Jurkat, Clone E6-1 (cell line): ENCODE results near the gene CELSR1.
A peak's percentile ranks its signal among the peaks of the same experiment; 100 is the strongest.

ENCODE experiments used
- DNase-seq: peaks from one replicate; pipeline ENCODE4 v3.0.0-alpha.2; 2011; ENCODE audit warnings: low read depth, low spot score
- H3K4me3 ChIP-seq: 2 replicates; pipeline ENCODE4 v1.5.1; 2011; ENCODE audit warnings: mild to moderate bottlenecking, low read length, control low read depth, moderate library complexity

CELSR1 gene

DNA sequence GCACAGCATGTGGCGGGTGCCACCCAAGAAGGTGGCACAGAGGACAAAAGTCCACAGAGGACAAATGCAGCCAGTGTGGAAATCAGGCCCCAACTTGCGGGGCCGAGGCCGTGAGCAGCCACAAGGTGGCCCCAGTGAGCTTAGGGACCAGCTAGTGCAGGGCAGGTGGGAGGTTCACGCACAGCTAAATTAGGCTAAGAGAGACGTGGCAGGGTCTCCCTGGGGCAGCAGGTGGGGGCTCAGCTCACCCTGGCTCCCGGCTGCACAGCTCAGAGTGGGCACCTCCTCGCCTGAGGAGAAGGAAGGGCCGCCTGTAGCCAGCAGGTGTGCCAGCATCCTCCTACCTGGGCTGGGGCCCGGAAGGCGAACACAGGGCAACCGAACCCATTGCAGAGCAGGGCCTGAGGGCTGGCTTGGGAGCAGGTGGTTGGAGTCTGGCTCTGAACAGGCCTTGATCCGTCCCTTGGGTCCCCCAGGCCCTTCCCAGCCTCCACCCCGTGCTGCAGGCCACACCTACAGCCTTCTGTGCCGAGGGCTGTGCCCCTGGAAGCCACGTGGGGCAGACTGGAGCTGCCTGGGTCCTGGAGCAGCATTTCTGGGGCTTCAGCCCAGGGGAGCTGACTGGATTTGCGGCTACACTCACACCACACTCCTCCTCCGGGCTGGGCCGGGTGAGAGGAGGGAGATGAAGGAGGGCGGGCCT, 26.1 kb upstream of the CELSR1 start:
- peak overlapping the region; percentile 26 for H3K4me3 ChIP-seq
- DNase-seq, result peak; percentile 72

DNA sequence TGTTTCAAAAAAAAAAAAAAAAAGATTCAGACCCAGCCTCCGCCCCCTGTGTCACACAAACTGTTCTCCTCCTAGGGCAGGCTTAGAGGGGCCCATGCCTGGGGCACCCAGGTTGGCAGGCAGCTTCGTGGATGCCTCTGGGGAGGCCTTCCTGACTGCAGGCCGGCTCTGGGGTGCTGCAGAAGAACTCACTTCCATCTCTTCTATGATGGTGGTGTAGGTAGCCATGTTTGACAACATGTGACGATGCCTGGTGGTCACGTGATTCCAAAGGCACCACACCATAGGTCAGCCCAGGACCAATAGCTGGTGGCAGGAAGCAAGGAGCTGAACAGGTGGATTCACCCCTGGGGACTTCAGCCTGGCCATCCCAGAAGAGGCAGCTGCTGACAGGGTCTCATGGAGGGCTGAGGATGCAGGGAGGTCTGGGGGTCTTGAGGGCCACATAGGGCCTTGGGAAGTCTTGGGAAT, 24.1 kb upstream of the CELSR1 start:
- H3K4me3 ChIP-seq, result peak overlapping the region; percentile 54
- peak; percentile 93 for DNase-seq

DNA sequence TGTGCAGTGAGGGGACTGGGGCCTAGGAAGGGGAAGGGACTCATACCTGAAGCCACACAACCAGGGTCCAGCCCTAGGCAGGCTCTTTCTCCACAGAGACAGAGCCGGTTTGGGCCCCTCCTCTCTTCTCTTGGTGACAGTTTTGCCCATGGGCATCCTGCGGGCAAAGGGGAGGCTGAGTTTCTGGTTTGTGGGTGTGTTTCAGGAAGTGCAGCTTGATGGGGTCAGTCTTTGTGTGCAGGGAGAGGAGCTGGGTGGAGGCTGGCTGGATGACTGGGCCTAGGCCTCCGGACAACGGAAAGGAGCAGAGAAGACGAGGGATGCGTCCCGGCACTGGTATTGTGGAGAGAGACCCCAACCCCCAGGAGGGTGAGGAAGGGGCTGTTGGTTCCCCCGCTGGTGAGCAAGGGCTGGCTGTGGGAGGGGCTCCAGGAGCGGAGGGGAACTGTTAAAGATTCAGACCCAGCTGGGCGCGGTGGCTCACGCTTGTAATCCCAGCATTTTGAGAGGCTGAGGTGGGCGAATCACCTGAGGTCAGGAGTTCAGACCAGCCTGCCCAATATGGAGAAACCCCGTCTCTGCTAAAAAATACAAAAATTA, 23.4 kb upstream of the CELSR1 start:
- peak overlapping the region; percentile 54 for H3K4me3 ChIP-seq
- no peak for DNase-seq

DNA sequence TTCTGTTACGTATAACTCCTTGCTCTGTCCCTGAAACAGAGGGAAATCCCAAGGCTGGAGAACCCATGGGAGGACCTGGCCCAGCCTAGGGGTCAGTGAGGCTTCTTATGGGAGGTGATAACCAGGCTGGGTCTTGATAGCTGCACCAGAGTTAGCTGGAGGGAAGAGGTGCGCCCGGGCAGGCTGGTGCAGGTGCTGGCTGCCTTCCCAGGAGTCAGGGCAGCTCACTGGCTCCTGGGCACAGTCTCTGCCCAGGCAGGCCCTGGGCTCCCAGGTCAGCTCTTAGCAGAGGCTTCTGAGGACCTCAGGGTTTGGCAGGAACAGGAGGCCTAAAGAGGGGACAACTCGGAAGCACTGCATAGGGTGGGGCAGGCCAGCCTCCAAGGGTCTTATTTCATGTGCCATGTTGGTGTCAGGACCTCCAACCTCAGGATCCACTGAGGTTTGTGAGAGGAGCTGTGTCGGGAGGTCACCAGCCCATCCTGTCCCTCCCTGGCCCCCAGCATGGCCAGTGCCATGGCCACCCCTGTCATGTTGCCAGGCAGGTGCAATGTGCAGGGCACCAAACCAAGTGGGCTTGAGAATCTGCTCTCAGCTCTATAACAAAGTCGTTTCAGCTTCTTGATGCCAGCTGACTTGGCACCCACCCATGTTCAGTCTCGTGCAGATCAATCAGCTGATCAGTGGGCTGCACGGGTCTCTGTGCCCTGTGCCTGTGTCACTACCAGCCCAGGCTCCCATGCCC, 20.5 kb upstream of the CELSR1 start:
- DNase-seq, result no peak
- H3K4me3 ChIP-seq, result no peak overlapping the region

DNA sequence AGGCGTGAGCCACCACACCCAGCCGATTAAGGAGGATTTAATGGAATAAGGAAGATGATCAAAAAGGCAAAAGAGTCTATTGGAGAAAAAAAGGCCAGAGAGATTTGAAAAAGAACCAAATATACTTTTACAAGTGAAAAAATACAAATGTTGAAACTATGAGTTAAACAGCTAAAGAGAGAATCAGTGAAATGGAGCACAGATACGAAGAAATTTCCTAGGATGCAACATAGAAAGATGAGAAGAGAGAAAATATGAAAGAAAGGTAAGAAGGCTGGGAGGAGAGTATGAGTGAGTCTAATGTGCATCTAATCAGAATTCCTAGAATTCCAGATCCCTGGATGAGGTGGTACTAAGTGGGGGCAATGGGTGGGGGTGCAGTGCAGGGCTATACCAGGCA, 19.4 kb upstream of the CELSR1 start:
- no peak overlapping the region for H3K4me3 ChIP-seq
- no peak for DNase-seq

DNA sequence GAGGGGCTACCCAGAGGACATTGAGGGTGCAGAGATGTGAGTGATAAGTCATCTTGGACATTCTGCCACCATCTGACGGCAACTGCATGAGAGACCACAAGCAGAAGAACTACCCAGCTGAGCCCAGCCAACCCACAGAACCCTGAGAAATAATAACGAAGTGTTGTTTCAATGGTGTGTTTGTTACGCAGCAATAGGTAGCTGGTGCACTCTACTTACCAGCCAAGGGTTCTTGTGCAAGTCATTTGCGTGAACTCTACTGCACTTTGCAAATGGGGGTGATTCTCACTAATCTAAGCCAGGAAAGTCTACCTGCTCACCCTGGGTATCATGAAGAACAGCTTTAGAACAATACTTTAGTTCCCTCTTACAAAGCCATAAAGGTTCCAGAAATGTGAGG, 15.8 kb upstream of the CELSR1 start:
- no peak for DNase-seq
- no peak overlapping the region for H3K4me3 ChIP-seq

DNA sequence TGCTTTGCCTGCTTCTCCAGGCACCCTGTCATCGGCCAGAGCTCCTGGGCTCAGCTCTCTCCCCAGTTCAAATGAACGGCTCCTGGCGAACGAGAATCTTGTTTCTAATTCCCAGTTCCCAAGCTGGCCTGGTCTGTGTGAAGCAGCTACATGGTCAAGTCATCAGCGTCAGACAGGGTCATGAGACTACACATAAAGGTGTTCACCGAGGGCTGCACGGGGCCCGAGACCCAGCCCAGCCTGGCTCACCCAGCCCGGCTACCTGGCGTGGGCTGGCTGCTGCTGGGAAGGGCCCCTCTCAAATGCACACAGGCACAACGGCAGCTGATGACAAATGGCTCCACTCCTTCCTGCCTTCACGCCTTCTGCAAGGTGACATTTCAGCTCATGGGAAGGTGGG, 14.6 kb upstream of the CELSR1 start:
- H3K4me3 ChIP-seq, result no peak overlapping the region
- no peak for DNase-seq

DNA sequence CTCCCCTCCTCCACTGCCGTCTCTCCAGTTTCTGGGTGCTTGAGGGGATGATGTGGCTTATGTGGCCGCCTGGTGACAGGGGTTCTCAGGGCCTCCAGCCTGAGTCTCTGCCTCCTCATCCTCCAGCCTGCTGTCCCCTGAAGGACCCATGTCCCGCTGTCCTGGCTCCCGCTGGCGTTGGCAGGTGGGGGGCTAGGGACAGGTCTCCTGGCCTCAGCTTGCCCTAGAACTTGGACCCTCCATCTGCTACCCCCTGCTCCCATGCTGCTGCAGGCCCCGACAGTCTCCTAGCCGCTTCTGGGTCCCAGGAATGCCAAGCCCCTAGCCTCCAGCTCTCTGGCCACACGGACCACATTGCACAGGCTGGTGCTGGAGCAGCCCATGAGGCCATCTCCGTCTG, 13.9 kb upstream of the CELSR1 start:
- DNase-seq, result no peak
- no peak overlapping the region for H3K4me3 ChIP-seq

DNA sequence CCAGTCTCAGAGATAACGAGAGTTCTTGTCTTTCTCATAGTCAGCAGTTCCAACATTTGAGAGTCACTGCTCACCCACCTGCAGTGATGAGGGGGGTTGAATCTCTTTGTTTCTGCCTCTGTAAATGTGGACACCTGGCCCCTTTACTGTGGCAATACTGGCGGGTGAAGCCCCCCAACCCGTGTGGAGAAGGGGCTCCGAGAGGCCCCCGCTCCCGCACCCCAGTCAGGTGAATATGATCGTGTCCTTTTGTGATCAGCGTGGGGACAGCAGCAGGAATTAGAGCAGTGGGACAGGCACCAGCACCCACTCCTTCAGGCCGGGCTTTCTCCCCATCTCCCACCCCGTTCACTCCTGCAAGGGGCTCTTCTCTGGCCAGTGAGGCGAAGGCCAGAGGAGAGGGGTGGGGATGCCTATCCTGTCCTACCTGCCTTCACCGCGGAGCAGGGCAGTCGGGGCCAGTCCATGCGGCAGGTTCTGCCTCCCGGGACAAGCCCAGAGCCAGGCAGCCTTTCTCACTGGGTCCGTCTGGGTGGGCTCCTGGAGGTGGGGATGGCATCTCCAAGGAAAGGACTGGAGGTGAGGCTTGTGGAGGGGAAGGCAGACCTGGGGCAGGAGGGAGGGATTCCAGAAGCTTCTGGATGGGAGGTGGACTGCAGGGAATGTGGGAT, 12.7 kb upstream of the CELSR1 start:
- no peak for DNase-seq
- H3K4me3 ChIP-seq, result no peak overlapping the region

DNA sequence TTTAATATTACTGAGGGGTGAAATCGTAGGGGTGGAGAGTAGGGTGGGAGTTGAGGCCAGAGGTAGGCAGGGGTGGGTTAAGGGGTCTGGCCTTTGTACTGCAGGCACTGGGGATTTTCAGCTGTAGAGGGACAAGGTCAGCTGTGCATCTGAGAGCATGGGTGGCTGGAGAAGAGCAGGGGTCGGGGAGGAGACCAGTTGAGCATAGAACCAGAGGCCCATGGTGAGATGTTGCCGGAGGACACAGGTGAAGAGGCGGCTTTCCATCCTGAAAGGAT, 12.1 kb upstream of the CELSR1 start:
- H3K4me3 ChIP-seq, result no peak overlapping the region
- DNase-seq, result no peak

DNA sequence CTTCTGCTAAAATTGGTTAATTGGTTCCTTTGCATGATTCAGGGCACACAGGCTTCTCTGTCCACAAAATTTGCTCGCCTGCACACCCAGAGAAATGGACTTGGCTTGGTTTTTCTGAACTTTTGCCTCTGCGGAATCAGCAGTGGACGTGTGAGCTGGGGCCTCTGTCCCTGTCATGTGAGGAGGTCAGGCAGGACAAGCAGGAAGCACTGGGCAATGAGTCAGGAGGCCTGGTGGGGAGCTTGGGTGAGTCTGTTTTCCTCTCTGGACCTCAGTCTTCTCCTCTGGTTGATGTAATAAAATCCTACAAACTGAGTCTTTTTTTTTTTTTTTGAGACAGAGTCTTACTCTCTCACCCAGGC, 10.4 kb upstream of the CELSR1 start:
- no peak for DNase-seq

DNA sequence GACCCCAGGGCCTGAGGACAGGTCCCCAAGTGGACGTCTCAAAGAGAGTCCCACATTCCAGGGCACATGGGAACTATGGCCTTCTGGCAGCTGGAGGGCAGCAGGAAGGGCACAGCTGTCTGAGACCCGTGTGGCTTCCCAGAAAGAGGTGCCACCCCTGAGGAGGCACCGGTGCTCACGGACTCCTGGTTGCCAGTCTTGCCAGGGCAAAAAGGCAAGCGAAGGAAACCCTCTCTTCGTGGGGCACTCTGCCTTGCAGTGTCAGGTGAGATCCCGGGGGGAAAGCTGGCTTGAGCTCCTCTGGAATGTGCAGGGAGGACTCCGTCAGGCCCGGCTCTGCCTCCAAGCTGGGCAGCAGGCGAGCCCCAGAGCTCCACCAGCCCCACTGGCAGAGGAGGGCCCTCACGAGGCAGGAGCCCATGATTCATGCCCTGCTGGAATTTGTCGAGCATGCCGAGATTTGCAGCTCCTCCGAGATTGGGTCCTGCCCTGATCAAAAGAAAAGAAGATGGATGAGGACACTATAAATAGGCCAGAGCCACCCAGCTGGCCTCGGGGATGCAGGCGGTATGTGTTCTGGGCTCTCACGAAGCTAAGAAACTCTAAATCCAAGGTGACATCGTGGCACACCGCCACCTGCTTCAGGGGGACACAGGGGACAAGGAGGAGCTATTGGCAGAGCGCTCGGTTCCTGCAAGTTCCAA, 9.9 kb upstream of the CELSR1 start:
- no peak overlapping the region for H3K4me3 ChIP-seq
- no peak for DNase-seq

More for the DNA sequence above, 10.4 kb upstream of the CELSR1 start:
- H3K4me3 ChIP-seq, result no peak overlapping the region

DNA sequence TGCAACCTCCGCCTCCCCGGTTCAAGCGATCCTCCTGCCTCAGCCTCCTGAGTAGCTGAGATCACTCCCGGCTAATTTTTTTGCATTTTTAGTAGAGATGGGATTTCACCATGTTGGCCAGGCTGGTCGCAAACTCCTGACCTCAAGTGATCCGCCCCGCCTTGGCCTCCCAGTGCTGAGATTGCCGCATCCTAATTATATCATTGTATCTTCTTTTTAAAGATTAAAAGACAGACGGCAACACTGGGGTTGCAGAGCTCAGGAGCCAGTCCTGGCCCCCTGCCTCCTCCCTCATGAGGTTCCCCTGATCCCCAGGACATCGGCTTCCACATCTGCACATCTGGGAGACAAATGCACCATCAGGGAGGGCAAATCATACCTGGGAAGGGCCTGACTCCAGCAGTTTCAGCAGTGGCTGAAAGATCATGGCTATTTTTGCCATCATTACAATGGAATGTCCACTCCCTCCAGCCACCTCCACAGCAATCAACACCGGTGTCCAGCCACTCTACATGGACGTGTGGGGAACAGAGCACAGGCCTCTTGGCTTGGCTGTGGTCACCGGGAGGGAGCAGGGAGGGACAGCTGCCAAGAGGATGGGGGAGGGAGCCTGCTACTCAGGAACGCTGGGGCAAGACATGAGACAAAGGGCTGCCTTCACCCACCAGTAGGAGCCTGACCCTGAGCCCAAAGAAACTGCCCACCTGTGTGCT, 9.2 kb upstream of the CELSR1 start:
- no peak for DNase-seq
- H3K4me3 ChIP-seq, result no peak overlapping the region

DNA sequence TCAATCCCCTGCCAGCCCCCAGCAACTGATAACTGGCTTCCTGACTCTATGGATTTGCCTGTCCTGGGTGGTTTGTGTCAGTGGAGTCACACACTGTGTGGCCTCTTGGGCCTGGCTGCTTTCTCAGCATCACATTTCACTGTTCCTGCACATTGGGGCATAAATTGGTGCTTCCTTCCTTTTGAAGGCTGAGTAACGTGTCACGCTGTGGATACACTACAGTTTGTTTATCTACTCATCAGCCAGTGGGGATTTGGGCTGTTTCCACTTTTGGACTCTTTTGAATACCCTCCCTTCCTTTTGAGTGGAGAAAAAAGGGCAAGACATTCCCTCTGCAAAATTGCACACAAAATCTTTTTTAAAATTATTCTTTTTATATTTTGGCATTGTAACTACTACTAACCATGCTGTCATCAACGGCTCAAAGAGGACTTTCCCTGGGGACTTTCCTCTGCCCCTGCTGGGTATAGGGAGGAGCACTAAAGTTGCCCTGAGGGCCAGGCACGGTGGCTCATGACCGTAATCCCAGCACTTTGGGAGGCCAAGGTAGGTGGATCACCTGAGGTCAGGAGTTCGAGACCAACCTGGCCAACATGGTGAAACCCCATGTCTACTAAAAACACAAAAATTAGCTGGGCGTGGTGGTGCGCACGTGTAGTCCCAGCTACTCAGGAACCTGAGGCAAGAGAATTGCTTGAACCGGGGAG, 7.8 kb upstream of the CELSR1 start:
- H3K4me3 ChIP-seq, result no peak overlapping the region
- DNase-seq, result no peak

DNA sequence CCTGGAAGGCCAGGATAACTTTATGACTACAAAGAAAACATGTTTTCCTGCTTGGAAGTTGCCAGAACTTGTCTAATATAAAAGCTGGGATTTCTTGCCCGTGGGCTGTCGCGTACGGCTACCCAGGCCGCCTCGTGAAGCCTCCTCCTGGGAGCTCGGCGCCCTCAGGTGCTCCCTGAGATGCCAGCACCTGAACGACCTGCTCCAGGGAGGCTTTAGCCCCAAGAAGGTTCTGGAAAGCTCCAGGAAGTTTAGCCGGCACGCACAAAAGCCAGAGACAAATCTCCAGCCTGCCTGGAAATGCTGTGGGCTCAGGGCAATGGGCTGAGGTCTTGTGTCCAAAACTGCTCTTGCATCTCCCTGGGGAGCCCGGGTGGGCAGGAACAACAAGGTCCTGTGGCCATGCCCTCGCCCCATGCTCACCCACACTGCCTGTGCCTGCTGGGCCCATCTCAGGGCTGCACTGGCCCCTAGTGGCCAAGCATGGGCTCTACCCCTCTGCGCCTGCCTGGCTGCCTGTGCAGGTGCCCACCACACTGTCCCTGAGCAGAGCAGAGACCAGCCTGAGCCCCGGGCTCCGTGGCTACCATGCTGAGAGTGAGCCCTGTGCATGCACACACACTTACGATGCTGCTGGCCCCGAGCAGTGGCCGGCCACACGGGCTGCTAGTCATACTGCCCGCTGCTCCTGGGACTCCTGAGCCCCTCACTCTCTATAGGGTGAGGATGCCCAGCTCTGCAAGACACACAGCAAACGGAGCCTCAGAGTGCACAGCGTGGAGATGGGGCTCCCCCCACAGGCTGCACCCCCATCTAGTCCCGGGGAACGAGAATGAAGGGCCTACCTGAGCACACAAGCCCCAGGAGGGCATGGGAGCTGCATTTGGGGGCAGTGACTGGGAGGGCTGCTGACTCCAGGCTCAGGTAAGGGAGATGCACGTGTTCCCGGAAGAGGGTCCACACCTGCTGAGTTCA, 4.9 kb upstream of the CELSR1 start:
- no peak overlapping the region for H3K4me3 ChIP-seq
- DNase-seq, result peak; percentile 54

DNA sequence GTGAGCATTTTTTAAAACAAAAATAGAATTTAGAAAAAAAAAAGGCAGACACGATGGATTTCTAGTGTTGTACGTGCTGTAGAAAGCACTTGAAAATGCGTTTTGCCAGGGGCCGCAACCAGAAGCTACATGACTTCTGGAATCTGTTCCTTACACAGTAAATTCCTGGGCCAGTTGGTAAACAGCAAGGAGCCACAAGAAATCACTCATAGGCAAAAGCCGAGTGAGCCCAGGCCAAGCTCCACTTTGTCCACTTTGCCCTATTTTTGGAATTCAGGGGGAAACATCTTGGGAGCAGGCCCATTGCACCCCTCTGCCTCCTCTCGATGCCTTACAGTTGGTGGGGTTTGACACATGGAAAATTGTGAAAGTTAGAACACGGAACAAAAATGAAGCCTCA, 4.1 kb upstream of the CELSR1 start:
- no peak overlapping the region for H3K4me3 ChIP-seq
- no peak for DNase-seq

DNA sequence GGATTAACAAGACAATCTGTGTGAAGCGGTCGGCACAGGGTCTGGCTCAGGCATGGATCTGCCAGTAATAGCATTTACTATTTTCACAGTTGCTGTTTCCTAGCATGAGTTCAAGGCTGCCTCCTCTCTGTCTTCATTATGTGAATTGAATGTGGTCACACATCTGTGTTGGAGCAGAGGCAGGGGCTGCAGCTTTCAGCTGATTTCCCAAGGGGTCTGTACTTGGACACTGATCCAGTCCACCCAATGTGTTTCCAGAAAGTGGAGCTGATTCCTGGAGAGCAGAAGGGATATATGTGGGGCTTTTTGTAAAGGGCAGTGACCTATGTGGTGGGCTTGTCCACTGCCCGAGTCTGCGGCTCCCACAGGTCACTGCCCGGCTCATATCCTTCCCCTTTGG, 3.5 kb upstream of the CELSR1 start:
- H3K4me3 ChIP-seq, result no peak overlapping the region

More for the DNA sequence above, 3.5 kb upstream of the CELSR1 start:
- DNase-seq, result no peak
